Heart right ventricle (tissue), 16 donors: Measurements from ENCODE around the gene PAPLN. TPM values are rescaled to one million over a fixed set of nuclear protein-coding genes. Genes with fewer than 3 reads are reported as not detected.

Source experiments
- ATAC-seq, 8 donors: fragments of 200-7000 bp; cut with Tn5 transposase; one replicate each; pipeline ENCODE4 v1.9.1; 2020; ENCODE audit warnings: mild to moderate bottlenecking in 8 of 8, moderate library complexity in 8 of 8, moderate number of reproducible peaks in 1 of 8
- DNase-seq, 2 donors: peaks; one replicate each; pipeline ENCODE4 v3.0.0-alpha.2; 2020
- H3K27ac ChIP-seq, 10 donors: fragments of 200-600 bp; sonication (generic) in 2 of 10; one replicate each; pipeline versions ENCODE4 v1.5.0 to v1.8.0; 2020 to 2022; ENCODE audit warnings: mild to moderate bottlenecking in 3 of 10
- H3K27me3 ChIP-seq, 7 donors: fragments of 200-600 bp; one replicate each; pipeline ENCODE4 v1.8.0; 2021 to 2022; ENCODE audit warnings: mild to moderate bottlenecking in 2 of 7
- H3K36me3 ChIP-seq, 9 donors: fragments of 200-600 bp; sonication (generic) in 1 of 9; one replicate each; pipeline versions ENCODE4 v1.5.0 to v1.8.0; 2020 to 2022; ENCODE audit warnings: mild to moderate bottlenecking in 2 of 9
- H3K4me1 ChIP-seq, 9 donors: fragments of 200-600 bp; sonication (generic) in 1 of 9; one replicate each; pipeline versions ENCODE4 v1.5.0 to v1.8.0; 2020 to 2022; ENCODE audit warnings: mild to moderate bottlenecking in 4 of 9
- H3K4me3 ChIP-seq, 10 donors: fragments of 200-600 bp; sonication (generic) in 2 of 10; one replicate each; pipeline versions ENCODE4 v1.5.0 to v1.8.0; 2020 to 2022; ENCODE audit warnings: mild to moderate bottlenecking in 7 of 10, moderate library complexity in 2 of 10
- H3K9me3 ChIP-seq, 11 donors: fragments of 200-600 bp in 10 of 11; sonication (generic) in 2 of 11; one replicate each; pipeline versions ENCODE4 v1.5.0 to v1.8.0; 2013 to 2022; ENCODE audit warnings: mild to moderate bottlenecking in 2 of 11, control low read depth in 1 of 11, moderate library complexity in 1 of 11
- WGBS, 2 donors: extraction: QIAGEN DNeasy Blood & Tissue Kit; methylation state at CpG; one replicate each; pipeline ENCODE4 v1.1.7; 2013; ENCODE audit warnings: inconsistent platforms in 1 of 2; 5-methylcytosine and 5-hydroxymethylcytosine counted together
- intact Hi-C, 10 donors: fragments of 100-400 bp; cut with DNase I; formaldehyde crosslinking; loops; one replicate each; pipeline versions ENCODE4 v1.11.1 to v1.14.2; 2022
- polyA plus RNA-seq, 2 donors: library from polyadenylated mRNA; stranded (reverse); fragments of 200-250 nt; gene quantifications; one replicate each; pipeline ENCODE4 v1.2.3, GENCODE V29; 2013
- total RNA-seq, 10 donors: library from RNA; stranded (reverse); fragmentation: NEBNext Ultra II Directional in 3 of 10; extraction: Animal tissue kit (Norgen Biotek cat#: 25700) in 3 of 10; gene quantifications; one replicate each; pipeline versions ENCODE4 v1.2.1 to v1.2.4, GENCODE V29; 2021 to 2023
- TF ChIP-seq, protein P1 (sequence below), 9 donors: fragments of 200-600 bp; sonication (generic) in 2 of 9; IDR thresholded peaks; one replicate each; pipeline versions ENCODE4 v1.5.0 to v1.8.0; 2021 to 2022; ENCODE audit warnings: antibody characterized with exemption in 9 of 9, mild to moderate bottlenecking in 5 of 9, moderate library complexity in 1 of 9
- donor health status: Arrhythmogenic right ventricular cardiomyopathy.
- donor health status: ischemic (EF 13 %, LVEDD 7.1; RV severe dilation, severe dysfunction).
- donor health status: healthy with polysubstance abuse.
- donor health status: DM: no; HTN: yes; CAD: no.
- donor health status: DM: no; HTN: no; CAD: no.
- donor health status: ischemic (EF 25% LVEDD 6.9; RV normal size, moderate dysfunction).
- donor health status: ischemic (EF 25% LVEDD 5.7; RV mildly dilated, moderate dysfunction).
- donor health status: healthy.
- donor health status: DM: yes; HTN: yes; CAD: no.
- donor health status: Ischemic cardiomyopathy.
- donor health status: ischemic (EF 35%, LVEDD 5.7; RV mildly dilated, moderate dysfunction).
- donor health status: nonischemic (EF 11% LVEDD 7.7; RV severe dilation, severe dysfunction).
- donor health status: DM: yes; HTN: yes; CAD: no.
- donor health status: PGD.
- donor health status: ischemic (EF 29% LVEDD 5.4; RV normal size, mild dysfunction).
- donor health status: nonischemic (EF 23%, LVEDD 6.1; RV moderate dilation, normal function).

The PAPLN gene
- total and polyA plus RNA-seq, 12 donors: 0.64 to 4.1 (median 1.8) TPM

- 76 to 85% methylated on average over 2 of the region's 2 CpGs for WGBS, 2 donors
- TF ChIP-seq, protein P1, sequence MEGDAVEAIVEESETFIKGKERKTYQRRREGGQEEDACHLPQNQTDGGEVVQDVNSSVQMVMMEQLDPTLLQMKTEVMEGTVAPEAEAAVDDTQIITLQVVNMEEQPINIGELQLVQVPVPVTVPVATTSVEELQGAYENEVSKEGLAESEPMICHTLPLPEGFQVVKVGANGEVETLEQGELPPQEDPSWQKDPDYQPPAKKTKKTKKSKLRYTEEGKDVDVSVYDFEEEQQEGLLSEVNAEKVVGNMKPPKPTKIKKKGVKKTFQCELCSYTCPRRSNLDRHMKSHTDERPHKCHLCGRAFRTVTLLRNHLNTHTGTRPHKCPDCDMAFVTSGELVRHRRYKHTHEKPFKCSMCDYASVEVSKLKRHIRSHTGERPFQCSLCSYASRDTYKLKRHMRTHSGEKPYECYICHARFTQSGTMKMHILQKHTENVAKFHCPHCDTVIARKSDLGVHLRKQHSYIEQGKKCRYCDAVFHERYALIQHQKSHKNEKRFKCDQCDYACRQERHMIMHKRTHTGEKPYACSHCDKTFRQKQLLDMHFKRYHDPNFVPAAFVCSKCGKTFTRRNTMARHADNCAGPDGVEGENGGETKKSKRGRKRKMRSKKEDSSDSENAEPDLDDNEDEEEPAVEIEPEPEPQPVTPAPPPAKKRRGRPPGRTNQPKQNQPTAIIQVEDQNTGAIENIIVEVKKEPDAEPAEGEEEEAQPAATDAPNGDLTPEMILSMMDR (IDR thresholded peaks at IDR 0.05): no peak
- intact Hi-C loops: no loop called here
- peaks cover 0 to 99% (median 37%) of the 10 kb centered on the region in 9 donors for H3K36me3 ChIP-seq
- DNase-seq (no peak), ATAC-seq (no peak)
- no peaks in the 10 kb centered on the region for H3K27me3 ChIP-seq
- no peaks in the 10 kb centered on the region for H3K4me1 ChIP-seq
- no peak overlapping the region for H3K4me3 ChIP-seq
- H3K9me3 ChIP-seq: no peaks in the 10 kb centered on the region
- no peak overlapping the region for H3K27ac ChIP-seq
Observed at GRCh38 chr14:73198253-73198652, 39.1 kb upstream of the PAPLN start.

- intact Hi-C loops: no loop called here
- TF ChIP-seq, protein P1 (IDR thresholded peaks at IDR 0.05): no peak
- H3K27me3 ChIP-seq: no peaks in the 10 kb centered on the region
- no peaks in the 10 kb centered on the region for H3K4me1 ChIP-seq
- 90 to 95% methylated on average over 2 of the region's 2 CpGs for WGBS, 2 donors
- H3K9me3 ChIP-seq: no peaks in the 10 kb centered on the region
- H3K36me3 ChIP-seq: peaks cover 0 to 99% (median 43%) of the 10 kb centered on the region in 9 donors
- H3K4me3 ChIP-seq: no peak overlapping the region
- no peak for ATAC-seq
- no peak for DNase-seq
- no peak overlapping the region for H3K27ac ChIP-seq
Observed at GRCh38 chr14:73203527-73203926, 33.8 kb upstream of the PAPLN start.

DNA sequence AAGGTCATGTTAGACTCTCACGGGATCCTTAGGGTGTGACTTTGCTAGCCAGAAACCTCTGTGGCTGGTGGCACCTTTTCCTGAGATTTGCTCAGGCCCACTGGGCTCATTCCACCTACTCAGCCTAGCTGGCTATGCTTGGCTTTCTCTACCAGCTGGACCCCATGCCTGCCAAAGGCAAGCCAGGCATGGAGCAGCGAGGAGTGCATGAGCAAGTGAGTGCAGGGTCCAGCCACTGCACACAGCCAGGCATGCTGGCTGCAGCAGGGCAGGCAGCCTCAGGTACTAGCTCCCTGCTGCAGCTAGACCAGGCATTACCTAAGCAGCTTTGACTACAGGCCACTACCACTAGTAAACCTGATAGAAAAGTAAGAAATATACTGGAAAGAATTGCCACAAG, 29.7 kb upstream of the PAPLN start:
- ATAC-seq (no peak), DNase-seq (no peak)
- WGBS, 2 donors: 88 to 96% methylated on average over 2 of the region's 2 CpGs
- Histone ChIP-seq H3K4me3 (no peak overlapping the region), H3K27ac (no peak overlapping the region), H3K27me3 (no peaks in the 10 kb centered on the region), H3K9me3 (no peaks in the 10 kb centered on the region), H3K36me3 (peaks cover 0 to 99% (median 47%) of the 10 kb centered on the region in 9 donors), H3K4me1 (peaks cover 0 to 2% (median 0%) of the 10 kb centered on the region in 9 donors)
- intact Hi-C loops: no loop called here
- TF ChIP-seq, protein P1 (IDR thresholded peaks at IDR 0.05): no peak

- DNase-seq: no peak
- H3K27me3 ChIP-seq: no peaks in the 10 kb centered on the region
- intact Hi-C loops: no loop called here
- no peak overlapping the region for H3K4me3 ChIP-seq
- ATAC-seq: no peak
- H3K4me1 ChIP-seq: peaks cover 0 to 2% (median 0%) of the 10 kb centered on the region in 9 donors
- TF ChIP-seq, protein P1 (IDR thresholded peaks at IDR 0.05): no peak
- no peak overlapping the region for H3K27ac ChIP-seq
- peaks cover 0 to 99% (median 51%) of the 10 kb centered on the region in 9 donors for H3K36me3 ChIP-seq
- 97% methylated on average over 3 of the region's 3 CpGs for WGBS, 2 donors
- no peaks in the 10 kb centered on the region for H3K9me3 ChIP-seq
Observed at GRCh38 chr14:73208390-73208789, 28.9 kb upstream of the PAPLN start.
